GM19025 (cell line): Measurements from ENCODE around the gene HOXC9.

Experiments
- ATAC-seq: cut with Tn5 transposase; IDR thresholded peaks from one replicate; pipeline ENCODE4 v1.9.1; 2021; ENCODE audit warnings: mild to moderate bottlenecking, low read depth, moderate library complexity; ENCODE audit not compliant: unreplicated experiment

The HOXC9 gene

GRCh38 chr12:54011665-54012532 is 11.9 kb downstream of the HOXC9 start:
- no peak for ATAC-seq

DNA sequence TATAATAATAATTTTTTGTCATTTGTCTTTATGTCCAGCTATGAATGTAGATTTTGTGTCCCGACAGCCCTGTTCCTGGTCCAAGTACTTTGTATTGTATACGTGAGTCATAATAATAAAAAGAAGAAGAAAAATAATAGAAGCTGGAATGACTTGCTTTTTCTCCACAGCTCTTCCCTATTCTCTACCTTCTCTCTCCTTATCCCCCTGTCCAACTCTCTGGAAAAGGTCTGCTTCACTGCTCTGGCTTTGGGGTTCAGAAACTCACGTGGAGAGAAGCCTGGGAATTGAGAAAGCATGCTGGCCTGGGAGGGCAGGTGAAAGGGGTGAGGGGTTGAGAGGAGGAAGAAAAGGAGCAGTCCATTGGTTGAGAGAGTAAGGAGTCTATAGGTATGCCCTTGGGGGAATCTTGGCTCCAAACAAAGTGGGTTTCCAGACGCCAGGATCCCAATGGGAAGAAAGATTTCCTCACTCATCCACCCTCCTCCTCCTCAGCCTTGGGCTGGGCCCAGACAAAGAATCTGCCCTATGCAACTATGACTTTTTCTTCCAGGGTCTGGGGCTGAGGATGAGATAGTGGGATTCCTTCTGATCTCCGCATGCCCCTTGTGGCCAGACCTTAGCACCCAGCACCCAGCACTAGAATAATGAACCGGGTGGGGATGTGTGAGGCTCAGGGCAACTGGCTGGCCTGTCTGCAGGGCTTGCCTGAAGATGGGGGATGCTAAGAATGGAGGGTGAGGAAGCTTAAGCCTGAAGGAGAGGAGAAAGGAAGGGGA is 12.9 kb downstream of the HOXC9 start:
- ATAC-seq, result no peak

DNA sequence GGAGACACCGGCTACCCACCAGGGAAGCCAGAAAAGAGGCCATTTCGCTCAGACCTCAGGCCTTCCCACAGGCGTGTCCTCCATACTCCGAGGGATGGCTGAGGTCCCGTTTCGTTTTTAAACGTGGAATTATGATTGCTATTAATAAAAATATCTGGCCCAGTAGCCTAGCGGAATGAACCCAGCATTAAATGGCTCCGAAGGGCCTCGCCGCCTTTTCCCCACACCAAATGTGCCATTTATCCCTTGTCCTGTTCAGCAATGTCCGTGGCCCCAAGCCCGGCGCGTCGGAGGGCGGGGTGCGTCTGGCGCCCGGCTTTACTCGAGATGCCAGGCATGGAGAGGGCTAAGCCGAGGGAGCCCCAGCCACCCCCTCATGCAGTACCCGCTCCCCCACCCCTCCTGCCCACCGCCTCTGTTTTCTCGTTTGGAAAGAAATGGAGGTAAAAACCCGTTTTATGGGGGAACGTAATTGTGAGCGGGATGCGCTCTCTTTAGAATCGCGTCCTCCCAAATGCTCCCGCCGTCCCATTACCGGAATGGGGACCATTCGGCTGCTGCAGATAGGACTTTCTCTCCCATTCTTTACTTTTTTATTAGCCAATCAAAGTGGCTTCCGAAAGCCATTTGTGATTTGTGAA is 14.5 kb downstream of the HOXC9 start:
- ATAC-seq, result no peak

DNA sequence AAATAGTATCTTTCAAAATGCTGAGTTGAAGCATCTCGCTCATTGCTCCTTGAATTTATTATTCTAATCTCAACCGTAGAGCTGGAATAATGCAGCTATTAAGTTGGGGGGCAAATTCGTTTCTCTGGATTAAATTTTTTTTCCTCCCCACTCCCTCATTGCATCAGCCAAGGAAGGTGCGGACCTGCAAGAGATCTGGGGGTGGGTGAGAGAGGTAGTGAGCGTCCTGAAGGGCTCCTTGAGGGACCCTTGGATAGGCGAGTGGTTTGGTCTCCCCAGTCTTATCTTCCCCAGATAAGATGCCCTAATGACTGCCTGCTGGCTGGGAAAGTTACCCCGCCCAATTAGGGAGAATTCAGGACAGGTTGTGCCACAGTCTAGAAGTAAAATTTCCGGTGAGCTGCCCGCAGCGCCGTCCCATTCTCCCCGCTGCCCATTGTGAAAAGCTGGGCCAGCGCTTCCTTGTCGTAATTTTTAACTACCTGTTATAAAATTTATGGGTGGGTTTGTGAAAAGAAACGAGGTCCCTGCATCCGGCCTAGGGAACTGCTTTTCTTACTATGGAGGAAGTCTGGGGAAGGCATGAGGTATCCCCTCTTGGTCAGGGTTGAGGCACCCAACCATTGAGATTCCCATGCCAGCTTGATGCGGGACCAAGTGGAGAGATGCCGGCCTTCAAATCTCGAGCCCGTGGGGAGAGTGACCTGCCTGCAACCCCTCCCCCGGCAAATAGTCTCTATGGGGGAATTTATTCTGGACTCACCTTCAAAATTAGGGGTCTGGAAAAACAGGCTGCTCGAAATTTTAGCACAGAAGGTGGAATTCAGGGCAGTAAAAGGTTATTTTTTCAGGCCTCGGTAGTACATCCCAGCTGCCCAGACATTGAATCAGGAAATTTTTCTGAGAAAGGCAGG is 15.3 kb downstream of the HOXC9 start:
- no peak for ATAC-seq

DNA sequence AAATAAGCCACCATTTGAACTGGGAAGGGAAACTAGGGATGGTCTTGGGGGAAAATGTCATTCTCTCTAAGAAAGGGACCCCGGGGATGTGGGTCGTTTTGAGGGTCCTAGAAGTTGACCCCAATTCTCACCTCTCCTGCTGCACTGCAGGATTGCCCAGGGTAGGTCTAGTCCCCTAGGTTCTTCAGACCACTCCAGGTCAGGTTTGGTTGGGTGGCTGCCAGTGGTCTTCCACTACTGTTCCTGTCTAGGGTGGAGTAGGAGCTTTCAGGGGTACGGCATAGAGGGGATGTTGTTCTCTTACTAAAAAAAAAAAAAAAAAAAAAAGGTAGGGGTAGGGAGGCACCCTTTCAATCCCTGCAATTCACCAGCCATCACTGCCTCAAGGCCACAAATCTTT is 16.1 kb downstream of the HOXC9 start:
- ATAC-seq, result no peak

GRCh38 chr12:54016478-54016964 is 16.6 kb downstream of the HOXC9 start:
- no peak for ATAC-seq

DNA sequence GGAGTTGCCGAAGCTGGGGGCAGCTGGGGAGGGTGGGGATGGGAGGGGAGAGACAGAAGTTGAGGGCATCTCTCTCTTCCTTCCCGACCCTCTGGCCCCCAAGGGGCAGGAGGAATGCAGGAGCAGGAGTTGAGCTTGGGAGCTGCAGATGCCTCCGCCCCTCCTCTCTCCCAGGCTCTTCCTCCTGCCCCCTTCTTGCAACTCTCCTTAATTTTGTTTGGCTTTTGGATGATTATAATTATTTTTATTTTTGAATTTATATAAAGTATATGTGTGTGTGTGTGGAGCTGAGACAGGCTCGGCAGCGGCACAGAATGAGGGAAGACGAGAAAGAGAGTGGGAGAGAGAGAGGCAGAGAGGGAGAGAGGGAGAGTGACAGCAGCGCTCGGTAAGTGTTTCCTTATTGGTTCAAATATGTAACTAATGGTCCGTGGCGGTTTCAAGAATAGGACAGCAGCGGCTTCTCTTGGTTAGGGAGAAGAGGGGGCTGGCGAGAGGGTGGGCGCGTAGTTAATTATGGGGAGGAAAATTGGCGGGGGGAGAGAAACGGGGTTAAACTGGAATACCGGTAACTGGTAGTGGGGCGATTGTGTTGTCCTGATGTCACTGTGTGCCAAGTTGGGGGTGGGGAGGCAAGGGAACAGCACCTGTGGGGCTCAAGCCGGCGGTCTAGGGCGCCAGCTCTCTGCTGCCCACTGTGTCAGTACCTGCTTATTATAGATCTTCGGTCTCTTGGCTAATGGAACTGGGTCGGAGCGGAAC is 17.2 kb downstream of the HOXC9 start:
- peak; percentile 12 for ATAC-seq

DNA sequence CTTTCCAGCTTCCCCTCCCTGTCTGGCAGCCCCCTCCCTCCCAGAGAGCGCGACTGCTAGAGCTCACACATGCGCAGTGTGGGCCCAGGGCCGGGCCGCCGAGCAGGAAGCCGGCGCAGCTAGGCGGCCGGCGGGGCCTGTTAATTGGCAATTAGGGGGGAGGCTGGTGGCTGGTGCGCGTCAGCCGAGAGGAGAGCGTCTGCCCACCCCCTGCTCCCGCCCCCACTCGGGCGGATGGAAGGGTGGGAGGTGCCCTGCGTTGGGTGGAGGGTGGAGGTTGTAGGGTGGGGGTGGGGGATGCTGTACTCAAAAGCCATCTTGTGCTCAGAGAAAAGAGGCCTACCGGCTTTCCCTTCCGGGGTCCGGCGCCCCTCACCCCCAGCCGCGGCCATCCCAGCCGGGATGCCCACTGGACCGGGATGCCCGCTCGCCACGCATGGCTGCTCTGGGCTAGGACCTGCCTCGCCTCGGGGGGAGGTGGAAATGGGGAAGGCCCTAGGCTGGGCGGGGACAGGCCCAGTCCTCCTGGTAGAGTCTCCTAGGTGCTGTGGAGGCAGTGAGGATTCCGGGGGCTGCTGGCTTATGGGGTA is 18.0 kb downstream of the HOXC9 start:
- peak; percentile 82 for ATAC-seq

GRCh38 chr12:54018468-54018984 is 18.6 kb downstream of the HOXC9 start:
- ATAC-seq, result no peak

GRCh38 chr12:54019091-54019811 is 19.3 kb downstream of the HOXC9 start:
- ATAC-seq, result no peak

DNA sequence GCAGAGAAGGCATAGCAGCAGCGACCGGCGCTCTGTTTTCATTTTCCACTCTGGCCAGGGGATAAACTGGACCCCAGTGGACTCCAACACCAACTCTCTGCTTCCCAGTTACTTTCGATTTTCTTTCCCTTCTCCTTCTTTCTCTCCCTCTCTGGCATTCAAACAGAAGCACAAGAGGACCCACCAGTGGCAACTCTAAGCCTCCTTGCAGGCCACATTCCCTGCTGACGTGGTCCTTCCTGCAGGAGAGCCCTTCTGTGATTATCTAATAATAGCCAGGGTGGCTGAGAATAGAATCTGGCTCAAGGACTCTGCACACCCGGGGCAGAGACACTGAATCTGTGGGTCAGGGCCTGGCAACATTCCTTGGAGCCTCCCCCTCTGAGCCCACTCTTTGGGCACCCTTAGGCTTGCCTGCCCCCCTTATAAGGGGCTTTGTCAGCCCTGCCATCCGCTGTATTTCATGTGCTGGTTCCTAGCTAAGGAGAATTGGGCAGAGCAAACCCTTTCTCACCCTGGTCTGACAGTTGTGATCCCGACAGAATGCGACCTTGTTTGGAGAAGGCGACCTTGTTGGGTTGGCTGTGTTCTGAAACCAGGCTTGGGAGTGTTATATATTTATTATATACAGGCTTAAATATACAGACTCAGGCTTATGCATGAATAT is 20.1 kb downstream of the HOXC9 start:
- ATAC-seq, result no peak

DNA sequence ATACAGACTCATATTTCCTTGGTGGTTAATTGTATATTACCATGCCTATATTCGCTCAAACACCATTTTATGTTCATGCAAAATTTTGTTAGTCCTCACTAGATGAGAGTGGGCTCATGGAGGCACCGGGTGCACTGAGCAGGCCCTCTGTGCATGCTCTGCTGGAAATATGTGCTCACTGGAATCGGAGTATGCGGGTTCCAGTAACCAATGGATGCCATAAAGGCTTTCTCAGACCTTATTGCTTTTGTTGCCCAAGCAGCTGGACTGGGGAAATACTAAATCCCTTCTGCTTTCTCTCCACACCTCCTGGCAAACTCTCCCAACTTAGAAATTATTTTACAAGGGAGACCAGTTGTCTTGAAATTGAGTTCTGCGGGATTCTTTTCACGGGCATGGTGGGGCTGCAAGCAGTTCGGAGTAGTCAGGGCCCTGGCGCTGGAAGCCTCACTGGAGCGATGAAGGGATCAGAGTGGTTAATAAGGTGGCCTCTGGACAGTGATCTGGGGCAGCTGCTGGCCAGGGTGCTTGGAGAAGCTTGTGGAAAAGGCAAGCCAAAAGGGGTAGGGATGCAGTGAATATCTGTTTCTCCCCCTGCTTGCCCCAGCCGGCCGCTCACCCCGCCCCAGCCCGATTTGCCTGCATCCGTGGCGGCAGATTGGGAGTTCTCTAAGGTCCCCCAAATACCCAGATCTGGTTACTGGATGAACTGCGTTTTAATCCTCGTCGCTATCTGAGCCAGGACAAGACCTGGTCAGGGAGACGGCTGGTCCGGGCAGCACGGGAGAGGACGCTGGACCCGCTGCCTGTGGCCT is 20.8 kb downstream of the HOXC9 start:
- no peak for ATAC-seq

DNA sequence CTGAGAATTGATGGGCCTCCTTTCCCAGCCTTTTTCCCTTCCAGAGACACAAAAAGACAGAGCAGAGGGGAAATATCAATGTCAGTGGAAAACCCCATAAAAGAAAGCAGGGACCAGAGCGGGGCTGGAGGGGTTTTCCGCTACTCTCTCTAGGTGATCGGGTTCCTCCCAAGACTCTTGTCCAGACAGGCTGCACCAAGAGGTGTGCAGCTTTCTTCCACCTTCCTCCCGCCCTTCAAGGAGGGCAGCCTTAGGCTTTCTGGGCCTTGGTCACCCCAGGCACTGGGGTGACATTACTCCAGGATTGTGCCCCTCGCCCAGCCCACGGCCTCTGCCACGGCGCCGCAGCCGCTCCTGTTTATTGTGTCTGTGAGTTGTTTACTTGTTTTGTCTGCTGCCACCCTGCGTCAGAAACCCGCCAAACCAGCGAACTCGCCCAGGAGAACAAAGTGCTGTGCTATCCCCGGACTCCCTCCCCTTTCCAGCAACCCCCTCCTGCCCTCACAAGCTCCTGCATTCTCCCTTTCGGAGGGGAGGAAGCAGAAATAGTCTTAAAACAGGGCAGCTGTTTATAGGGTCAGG is 21.6 kb downstream of the HOXC9 start:
- ATAC-seq, result no peak

DNA sequence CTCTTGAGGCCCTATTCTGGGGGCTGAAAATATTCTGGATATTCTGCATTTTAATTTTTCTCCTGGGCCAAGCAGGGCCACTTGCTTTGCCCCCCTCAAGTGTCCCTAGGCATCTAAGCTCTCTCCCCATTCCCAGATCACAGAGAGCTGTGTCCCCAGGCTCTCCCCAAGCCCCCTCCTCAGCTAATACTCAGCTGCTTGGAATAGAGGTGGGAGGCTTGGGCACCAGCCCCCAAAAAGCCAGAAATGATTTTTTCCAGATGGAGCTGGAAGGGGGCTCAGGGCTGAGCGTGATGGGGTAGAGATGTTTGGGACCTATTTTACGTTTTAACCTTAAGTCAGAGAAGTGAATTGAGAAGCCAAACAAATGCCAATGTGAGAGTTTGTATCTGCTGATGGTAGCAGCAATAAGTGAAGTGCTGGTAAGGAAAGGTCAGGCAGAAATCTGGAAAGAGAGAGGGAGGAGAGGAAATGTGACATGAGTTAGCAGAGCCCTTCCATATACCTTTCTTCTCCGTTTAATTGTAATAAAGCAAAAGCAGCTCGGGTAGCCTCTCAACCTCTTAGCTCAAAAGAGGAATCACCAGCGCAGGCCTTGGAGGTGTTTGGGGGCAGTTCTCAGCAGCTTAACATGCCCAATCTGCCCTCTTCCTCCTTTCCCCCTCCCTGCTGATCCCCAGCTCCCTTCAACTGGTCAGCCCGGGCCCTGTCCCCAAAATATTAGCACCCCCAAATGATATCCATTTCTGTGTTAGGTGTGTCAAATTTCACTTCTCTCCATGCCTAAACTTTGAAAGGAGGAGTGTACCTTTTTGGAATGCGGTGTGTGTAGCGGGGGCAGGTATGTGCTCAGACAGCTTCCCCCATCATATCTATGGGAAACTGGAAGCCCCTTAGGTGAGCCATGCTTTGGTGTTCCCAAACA is 23.3 kb downstream of the HOXC9 start:
- no peak for ATAC-seq

DNA sequence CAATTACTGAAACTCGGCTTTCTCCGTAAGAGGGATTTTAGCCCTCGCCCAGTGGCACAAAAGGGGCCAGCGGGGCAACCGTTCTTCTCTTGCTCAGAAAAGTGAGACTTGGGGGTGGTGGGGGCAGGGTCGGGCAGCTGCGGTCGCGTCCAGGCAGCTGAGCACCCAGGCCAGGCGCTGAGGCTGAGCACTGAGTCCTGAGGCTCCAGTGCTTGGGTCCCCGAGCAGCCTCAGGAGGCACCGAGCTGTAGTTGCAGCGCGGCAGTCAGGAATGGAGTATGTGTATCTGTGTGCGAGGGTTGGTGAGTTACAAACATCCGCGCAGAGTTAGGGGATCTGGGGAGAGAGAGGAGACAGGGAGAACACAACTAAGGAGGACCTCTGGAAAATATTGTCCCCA is 24.2 kb downstream of the HOXC9 start:
- no peak for ATAC-seq
